AG04449 (cell line): ENCODE measurements around the gene SCN8A.

ENCODE experiments used
- CTCF ChIA-PET: fragments of 350-600 bp; formaldehyde crosslinking; extraction: SDS; loops from one replicate; lab custom pipeline; 2021; ENCODE audit warnings: antibody characterized with exemption; lab: Yijun Ruan, JAX
- POLR2A ChIA-PET: fragments of 400-600, 350-600 bp; formaldehyde crosslinking; extraction: SDS; loops from one replicate; lab custom pipeline; 2020; ENCODE audit warnings: antibody characterized with exemption, inconsistent platforms; lab: Yijun Ruan, JAX
- DNase-seq: peaks from one replicate; pipeline ENCODE4 v3.0.0-alpha.2; 2010; ENCODE audit warnings: low read depth, low spot score
- H3K4me3 ChIP-seq: 2 replicates; pipeline ENCODE4 v1.5.1; 2011; ENCODE audit warnings: low read depth, mild to moderate bottlenecking, control low read depth, low read length
- TF ChIP-seq, protein P1 (sequence below): IDR thresholded peaks from one replicate; pipeline ENCODE4 v1.5.1; 2011; ENCODE audit warnings: mild to moderate bottlenecking, moderate library complexity, low read length, control low read depth, inconsistent platforms; ENCODE audit not compliant: insufficient read depth; ENCODE audit errors: missing control alignments

SCN8A gene

DNA sequence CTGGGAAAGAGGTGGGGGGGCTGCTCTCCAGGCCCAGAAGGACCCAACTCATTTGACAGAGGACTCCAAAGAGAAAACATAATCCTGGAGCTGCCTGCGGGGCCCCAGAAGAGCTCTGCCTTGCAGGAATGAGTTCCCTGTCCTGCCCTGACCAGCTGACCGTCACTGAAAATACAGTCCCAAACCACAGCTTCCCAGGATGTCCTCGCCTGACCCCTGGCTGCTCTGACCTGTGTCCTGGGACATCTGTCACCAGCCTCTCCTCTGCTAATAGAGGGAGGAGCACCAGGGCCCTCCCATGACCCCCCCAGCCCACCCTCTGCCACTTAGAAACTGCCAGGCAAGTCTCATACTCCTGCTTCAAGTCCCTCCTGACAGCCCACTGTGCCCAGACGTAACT, 247.7 kb downstream of the SCN8A start:
- CTCF ChIA-PET = interaction anchor here (1.0 to 1.7 kb wide), 2 partner anchors 15 to 19 kb away, joined by 3 to 4 read pairs; no protein-coding TSS in a partner anchor
- TF ChIP-seq, protein P1, sequence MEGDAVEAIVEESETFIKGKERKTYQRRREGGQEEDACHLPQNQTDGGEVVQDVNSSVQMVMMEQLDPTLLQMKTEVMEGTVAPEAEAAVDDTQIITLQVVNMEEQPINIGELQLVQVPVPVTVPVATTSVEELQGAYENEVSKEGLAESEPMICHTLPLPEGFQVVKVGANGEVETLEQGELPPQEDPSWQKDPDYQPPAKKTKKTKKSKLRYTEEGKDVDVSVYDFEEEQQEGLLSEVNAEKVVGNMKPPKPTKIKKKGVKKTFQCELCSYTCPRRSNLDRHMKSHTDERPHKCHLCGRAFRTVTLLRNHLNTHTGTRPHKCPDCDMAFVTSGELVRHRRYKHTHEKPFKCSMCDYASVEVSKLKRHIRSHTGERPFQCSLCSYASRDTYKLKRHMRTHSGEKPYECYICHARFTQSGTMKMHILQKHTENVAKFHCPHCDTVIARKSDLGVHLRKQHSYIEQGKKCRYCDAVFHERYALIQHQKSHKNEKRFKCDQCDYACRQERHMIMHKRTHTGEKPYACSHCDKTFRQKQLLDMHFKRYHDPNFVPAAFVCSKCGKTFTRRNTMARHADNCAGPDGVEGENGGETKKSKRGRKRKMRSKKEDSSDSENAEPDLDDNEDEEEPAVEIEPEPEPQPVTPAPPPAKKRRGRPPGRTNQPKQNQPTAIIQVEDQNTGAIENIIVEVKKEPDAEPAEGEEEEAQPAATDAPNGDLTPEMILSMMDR = no peak
- DNase-seq = no peak
- no peak overlapping the region for H3K4me3 ChIP-seq
- POLR2A ChIA-PET = no interaction called here

DNA sequence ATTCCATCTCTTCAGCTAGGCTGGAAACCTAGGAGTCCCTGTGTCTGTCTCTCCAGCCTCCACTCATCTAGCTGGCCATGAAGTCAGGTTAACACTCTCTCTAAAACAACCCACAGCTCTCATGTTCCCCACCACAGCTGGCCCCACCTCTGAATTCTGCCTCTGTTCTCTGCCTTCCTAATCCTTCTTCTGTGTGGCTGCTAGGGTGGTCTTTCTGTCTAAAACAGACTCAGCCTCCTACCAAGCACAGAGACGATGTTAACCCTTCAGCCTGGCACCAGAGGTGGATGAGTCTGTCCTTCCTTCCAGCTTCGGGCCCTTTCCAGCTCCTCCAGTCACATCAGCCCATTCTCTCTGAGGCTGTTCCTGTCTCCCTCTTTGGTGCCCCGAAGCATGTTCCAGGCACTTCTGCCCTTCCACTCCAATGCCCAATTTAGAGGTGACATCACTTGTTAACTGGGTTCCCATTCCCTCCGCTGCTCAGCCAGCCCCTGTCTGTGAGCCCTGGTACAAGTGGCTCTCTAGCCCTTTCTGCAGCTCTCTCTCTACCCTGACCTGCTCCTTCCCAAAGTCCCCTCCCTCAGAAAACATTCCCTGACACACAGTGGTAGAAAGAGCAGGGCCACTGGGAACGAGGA, 248.4 kb downstream of the SCN8A start:
- POLR2A ChIA-PET = no interaction called here
- CTCF ChIA-PET = interaction anchor here (1.0 kb wide), 2 partner anchors 14 to 15 kb away, joined by 3 read pairs; no protein-coding TSS in a partner anchor
- TF ChIP-seq, protein P1 = no peak
- DNase-seq = no peak
- H3K4me3 ChIP-seq = no peak overlapping the region

DNA sequence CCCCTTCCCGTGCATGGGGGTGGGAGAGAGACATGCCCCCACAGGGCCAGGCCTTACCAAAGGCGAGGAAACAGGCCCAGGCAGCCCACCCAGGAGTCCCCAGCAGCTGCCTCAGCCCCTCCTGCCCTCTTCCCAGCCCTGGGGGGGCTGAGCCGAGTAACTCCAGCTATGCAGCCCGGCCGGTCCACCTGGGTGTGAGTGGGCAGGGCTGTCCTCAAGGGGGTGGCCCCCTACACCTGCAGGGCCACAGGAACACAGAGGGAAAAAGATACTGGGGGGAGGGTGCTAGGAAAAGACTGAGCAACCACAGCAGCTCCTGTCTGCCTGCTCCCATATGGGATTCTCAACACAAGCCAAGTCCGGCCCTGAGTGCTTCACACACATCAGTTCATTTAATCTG, 249.9 kb downstream of the SCN8A start:
- CTCF ChIA-PET = interaction anchor here (0.9 to 1.3 kb wide), 2 partner anchors 17 to 34 kb away, joined by 3 read pairs; no protein-coding TSS in a partner anchor
- H3K4me3 ChIP-seq = no peak overlapping the region
- no peak for DNase-seq
- TF ChIP-seq, protein P1 = no peak
- POLR2A ChIA-PET = no interaction called here

DNA sequence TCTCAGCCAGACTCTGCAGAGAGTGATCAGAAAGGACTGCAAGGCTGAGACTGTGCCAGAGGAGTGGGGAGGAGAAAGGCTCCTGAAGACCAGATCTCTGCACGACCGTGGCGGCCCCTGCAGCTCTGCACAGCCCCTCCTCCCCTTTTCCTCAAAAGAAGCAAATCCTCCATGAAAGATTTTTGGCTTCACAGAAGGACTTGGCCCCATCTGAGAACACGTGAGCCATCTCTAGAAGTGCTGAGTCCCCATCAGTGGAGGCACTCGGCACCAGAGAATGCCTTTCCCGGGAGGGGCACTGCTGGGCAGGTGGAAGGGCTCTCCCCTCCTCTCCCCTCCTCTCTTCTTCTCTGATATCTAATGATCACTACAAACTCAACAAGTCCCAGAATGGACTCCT, 250.7 kb downstream of the SCN8A start:
- H3K4me3 ChIP-seq = no peak overlapping the region
- ChIA-PET CTCF (interaction anchor here (1.2 to 1.6 kb wide), 2 partner anchors 14 to 33 kb away, joined by 3 to 4 read pairs; no protein-coding TSS in a partner anchor), POLR2A (no interaction called here)
- TF ChIP-seq, protein P1 = no peak
- DNase-seq = no peak

GRCh38 chr12:51844854-51845253, 253.8 kb downstream of the SCN8A start:
- no peak for DNase-seq
- no peak overlapping the region for H3K4me3 ChIP-seq
- TF ChIP-seq, protein P1 = no peak
- ChIA-PET POLR2A (no interaction called here), CTCF (interaction anchor here (0.6 to 2.0 kb wide), 4 partner anchors 20 to 116 kb away, joined by 3 to 8 read pairs (median 4); no protein-coding TSS in a partner anchor)

DNA sequence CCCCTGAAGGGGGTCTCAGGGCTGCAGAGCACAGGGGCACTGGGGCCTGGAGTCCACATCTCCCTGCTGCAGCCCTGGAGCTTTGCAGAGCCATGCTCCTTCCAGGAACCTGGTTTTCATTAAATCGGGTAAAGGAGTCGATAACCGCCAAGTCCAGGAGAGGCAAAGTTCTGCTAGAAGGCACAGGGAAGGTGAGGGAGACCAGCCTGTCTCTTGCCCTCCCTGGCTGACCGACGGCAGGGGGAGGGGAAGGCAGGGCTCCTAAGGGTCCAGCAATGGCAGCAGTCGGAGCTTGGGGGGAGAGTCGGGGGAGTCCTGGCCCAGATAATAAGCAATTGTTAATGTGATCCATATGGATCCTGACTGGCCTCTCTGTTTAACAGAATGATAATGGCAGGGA, 254.4 kb downstream of the SCN8A start:
- H3K4me3 ChIP-seq = no peak overlapping the region
- ChIA-PET CTCF (interaction anchor here (1.0 to 2.0 kb wide), 5 partner anchors 16 to 421 kb away, joined by 3 to 8 read pairs (median 4); partner anchors contain the start of gene SLC4A8), POLR2A (no interaction called here)
- DNase-seq = no peak
- TF ChIP-seq, protein P1 = no peak
